ENCODE measurements around the gene C16orf92. TPM values are rescaled to one million over a fixed set of nuclear protein-coding genes. Genes with fewer than 3 reads are reported as not detected.

C16orf92 gene
- total RNA-seq, 1 donor from 2014 or later: not detected

DNA sequence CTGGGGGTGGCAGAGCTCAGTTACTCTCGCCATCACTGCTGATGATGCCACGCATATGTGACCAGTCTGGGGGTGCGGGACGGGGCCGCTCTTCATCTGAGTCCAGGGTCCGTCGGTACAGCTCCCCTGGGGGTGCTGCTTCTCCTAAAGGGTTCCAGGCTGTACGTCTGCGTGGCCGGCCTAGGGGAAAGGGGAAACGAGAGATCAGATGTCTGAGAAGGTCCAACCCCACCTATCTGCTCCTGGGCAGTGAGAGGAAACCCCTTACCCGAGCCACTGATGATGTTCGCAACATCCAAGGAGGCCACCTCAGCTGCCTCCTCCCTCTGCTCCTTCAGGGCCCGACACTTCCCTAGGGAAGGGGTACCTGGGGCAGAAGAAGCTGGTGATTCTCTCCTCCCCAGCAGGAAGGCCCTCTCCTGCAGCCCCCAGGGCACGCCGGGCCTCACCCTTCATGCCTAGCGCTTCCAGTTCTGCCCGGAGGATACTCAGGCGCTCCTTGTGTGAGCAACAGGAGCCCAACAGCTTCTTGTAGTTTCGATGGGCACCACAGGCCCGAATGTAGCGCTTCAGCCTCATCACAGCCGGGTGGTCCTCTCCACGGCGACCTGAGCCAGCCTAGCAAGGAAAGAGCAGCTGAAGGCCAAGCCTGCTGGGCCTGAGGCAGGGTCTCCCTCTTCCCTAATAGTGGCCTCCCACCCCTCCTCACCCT is 29.7 kb upstream of the C16orf92 start:
- peak overlapping the region; percentile 99 for H3K4me3 Mint-ChIP-seq (ENCODE audit: unreplicated experiment)
- TF ChIP-seq, protein P1, sequence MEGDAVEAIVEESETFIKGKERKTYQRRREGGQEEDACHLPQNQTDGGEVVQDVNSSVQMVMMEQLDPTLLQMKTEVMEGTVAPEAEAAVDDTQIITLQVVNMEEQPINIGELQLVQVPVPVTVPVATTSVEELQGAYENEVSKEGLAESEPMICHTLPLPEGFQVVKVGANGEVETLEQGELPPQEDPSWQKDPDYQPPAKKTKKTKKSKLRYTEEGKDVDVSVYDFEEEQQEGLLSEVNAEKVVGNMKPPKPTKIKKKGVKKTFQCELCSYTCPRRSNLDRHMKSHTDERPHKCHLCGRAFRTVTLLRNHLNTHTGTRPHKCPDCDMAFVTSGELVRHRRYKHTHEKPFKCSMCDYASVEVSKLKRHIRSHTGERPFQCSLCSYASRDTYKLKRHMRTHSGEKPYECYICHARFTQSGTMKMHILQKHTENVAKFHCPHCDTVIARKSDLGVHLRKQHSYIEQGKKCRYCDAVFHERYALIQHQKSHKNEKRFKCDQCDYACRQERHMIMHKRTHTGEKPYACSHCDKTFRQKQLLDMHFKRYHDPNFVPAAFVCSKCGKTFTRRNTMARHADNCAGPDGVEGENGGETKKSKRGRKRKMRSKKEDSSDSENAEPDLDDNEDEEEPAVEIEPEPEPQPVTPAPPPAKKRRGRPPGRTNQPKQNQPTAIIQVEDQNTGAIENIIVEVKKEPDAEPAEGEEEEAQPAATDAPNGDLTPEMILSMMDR (IDR thresholded peaks at IDR 0.05): no peak
- H3K27ac Mint-ChIP-seq (ENCODE audit: unreplicated experiment): no peak overlapping the region
- no peaks in the 10 kb centered on the region for H3K9me3 Mint-ChIP-seq (ENCODE audit: unreplicated experiment)
- H3K4me1 Mint-ChIP-seq (ENCODE audit: unreplicated experiment): peaks cover 23% of the 10 kb centered on the region
- DNase-seq (ENCODE audit: extremely low spot score, unreplicated experiment): no peak
- H3K36me3 Mint-ChIP-seq (ENCODE audit: unreplicated experiment): peaks cover 13% of the 10 kb centered on the region
- no peaks in the 10 kb centered on the region for H3K27me3 Mint-ChIP-seq (ENCODE audit: unreplicated experiment)

DNA sequence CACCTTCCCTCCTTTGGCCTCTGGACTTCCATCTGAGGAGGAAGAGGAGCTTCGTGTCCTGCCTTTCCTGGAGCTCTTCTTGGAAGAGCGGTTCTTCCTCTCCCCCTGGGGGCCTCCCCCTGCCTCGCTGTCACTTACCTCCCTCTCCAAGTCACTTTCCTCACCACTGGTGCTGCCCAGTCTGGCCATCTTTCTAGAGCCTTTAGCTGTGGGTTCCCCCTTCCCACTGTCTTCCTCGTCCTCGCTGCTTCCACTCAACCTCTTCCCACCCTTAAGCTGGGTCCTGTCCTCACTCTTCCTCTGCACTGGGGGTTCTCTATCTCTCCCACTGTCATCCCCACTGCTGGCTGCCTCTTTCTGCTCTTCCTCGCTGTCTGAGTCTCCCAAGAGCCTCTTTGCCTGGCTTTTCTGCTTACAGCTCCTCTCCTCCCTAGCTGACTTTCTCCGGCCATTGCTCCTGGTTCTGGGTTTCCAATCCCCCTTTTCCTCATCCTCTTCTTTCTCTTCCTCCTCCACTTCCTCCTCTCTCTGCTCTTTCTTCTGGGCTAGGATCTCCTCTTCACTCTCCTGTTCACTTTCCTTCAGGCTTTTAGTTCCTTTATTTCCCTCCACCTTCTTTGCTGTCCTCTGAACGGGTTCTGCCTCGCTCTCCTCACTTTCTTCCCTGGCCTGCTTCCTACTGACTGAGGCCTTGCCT is 28.9 kb upstream of the C16orf92 start:
- H3K27ac Mint-ChIP-seq (ENCODE audit: unreplicated experiment): peak overlapping the region; percentile 95
- H3K27me3 Mint-ChIP-seq (ENCODE audit: unreplicated experiment): no peaks in the 10 kb centered on the region
- peaks cover 9% of the 10 kb centered on the region for H3K36me3 Mint-ChIP-seq (ENCODE audit: unreplicated experiment)
- DNase-seq (ENCODE audit: extremely low spot score, unreplicated experiment): no peak
- TF ChIP-seq, protein P1 (IDR thresholded peaks at IDR 0.05): no peak
- H3K4me3 Mint-ChIP-seq (ENCODE audit: unreplicated experiment): peak overlapping the region; percentile 99
- peaks cover 23% of the 10 kb centered on the region for H3K4me1 Mint-ChIP-seq (ENCODE audit: unreplicated experiment)
- no peaks in the 10 kb centered on the region for H3K9me3 Mint-ChIP-seq (ENCODE audit: unreplicated experiment)

DNA sequence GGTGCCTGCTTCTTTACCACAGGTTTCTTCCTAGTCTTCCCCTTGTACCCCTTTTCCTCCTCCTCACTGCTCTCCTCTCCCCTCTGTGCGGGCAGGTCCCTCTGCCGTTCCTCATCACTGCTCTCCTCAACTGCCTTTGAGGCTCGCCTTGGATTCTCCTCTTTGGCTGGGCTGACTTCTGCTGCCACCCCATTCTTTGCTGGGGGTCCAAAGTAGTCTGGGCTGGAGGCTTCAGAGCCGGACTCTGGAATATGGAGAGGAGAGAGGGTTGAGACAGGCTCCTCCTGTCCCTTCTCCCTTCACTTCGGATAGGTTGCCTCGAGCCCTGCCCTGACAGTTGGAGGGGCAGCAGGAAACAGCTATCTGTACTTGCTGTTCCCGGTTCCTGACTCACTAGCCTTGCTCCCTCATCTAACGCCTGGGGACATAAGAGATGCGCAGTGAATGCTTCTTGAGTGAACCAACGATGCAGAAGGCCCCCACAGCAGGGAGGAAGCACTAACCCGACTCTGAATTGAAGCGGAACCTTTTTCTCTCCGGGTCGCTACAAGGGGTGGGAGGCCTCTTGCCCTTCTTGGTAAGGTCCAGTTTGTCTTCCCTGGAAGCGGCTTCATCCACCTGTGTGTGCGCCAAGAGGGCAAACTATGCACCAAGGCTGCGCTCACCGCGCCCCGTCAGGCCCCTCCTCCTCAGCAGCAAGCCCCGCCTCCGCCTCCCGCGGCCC is 28.2 kb upstream of the C16orf92 start:
- H3K4me1 Mint-ChIP-seq (ENCODE audit: unreplicated experiment): peaks cover 23% of the 10 kb centered on the region
- TF ChIP-seq, protein P1 (IDR thresholded peaks at IDR 0.05): no peak
- no peaks in the 10 kb centered on the region for H3K27me3 Mint-ChIP-seq (ENCODE audit: unreplicated experiment)
- peak overlapping the region; percentile 99 for H3K4me3 Mint-ChIP-seq (ENCODE audit: unreplicated experiment)
- no peaks in the 10 kb centered on the region for H3K9me3 Mint-ChIP-seq (ENCODE audit: unreplicated experiment)
- peak overlapping the region; percentile 95 for H3K27ac Mint-ChIP-seq (ENCODE audit: unreplicated experiment)
- H3K36me3 Mint-ChIP-seq (ENCODE audit: unreplicated experiment): peaks cover 7% of the 10 kb centered on the region
- no peak for DNase-seq (ENCODE audit: extremely low spot score, unreplicated experiment)

DNA sequence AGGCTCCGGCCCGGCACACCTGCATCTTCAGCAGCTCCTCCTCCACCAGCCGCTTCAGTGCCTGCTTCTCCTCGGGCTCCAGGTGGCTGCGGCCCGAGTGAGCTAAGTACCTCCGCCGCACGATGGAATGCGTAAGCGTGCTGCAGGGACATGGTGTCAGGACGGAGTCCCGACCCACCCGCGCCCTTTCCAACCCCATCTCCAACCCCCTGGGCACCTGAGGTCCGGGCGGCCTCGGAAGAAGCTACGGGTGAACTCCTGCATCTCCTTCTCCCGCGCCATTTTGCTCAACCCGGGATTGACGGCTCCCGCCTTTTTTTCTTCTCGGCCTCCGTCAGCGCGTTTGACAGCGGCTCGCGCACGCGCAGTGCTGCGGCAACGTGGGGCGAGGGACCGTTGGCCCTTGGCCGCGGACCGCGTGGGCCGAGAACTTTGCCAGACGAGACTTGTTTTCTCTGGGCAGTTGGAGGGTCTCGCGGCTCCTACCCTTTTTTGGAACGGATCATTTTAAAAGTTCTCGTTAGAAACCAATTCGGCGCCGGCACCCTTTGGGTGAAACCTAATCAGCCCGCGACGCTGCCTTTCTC is 27.6 kb upstream of the C16orf92 start, which contains the start of gene HIRIP3:
Gene HIRIP3 (minus strand): TSS at position 294 of the 587 bp plus-strand sequence. CDS start 12 bp downstream, at position 282.
- TF ChIP-seq, protein P1 (IDR thresholded peaks at IDR 0.05): no peak
- H3K4me3 Mint-ChIP-seq (ENCODE audit: unreplicated experiment): peak within 1 kb of the TSS; percentile 99
- peaks cover 3% of the 10 kb centered on the region for H3K36me3 Mint-ChIP-seq (ENCODE audit: unreplicated experiment)
- peak; percentile 95 for DNase-seq (ENCODE audit: extremely low spot score, unreplicated experiment)
- peak within 1 kb of the TSS; percentile 95 for H3K27ac Mint-ChIP-seq (ENCODE audit: unreplicated experiment)
- H3K9me3 Mint-ChIP-seq (ENCODE audit: unreplicated experiment): no peaks in the 10 kb centered on the region
- peaks cover 23% of the 10 kb centered on the region for H3K4me1 Mint-ChIP-seq (ENCODE audit: unreplicated experiment)
- H3K27me3 Mint-ChIP-seq (ENCODE audit: unreplicated experiment): no peaks in the 10 kb centered on the region

Measured in osteocyte (in vitro differentiated cells).